B cell (primary cell): ENCODE results near the gene ATP13A1. TPM values are rescaled to one million over a fixed set of nuclear protein-coding genes. Genes with fewer than 3 reads are reported as not detected.
"Not testable (repeated sequence)": the region's sequence is repeated elsewhere in the genome, so short reads cannot be mapped to it uniquely, and the experiment has no call there.

Experiments
- ATAC-seq: fragments of 200-7000 bp; cut with Tn5 transposase; one replicate; pipeline ENCODE4 v1.10.0; 2021; ENCODE audit warnings: low read depth, mild to moderate bottlenecking, moderate number of reproducible peaks, moderate library complexity
- CTCF ChIA-PET: fragments of 350-600 bp; sonication (Branson Sonifier 250); formaldehyde crosslinking; loops from one replicate; lab custom pipeline; 2021; ENCODE audit warnings: antibody characterized with exemption, inconsistent platforms; lab: Charles Lee
- POLR2A ChIA-PET: fragments of 350-600 bp; sonication (Branson Sonifier 250); formaldehyde crosslinking; loops from one replicate; lab custom pipeline; 2021; ENCODE audit warnings: antibody characterized with exemption; lab: Charles Lee
- DNase-seq: peaks from one replicate; pipeline ENCODE4 v3.0.0; 2013
- H2AFZ ChIP-seq: 2 replicates; pipeline ENCODE4 v1.6.1; 2012; ENCODE audit warnings: mild to moderate bottlenecking, low read depth, low read length; ENCODE audit not compliant: insufficient read depth, poor library complexity, severe bottlenecking
- H3K27ac ChIP-seq, 2 donors: 1 replicate in 1 of 2; 2 replicates in 1 of 2; pipeline ENCODE4 v1.5.1; 2012 to 2013; ENCODE audit warnings: low read length in 2 of 2, mild to moderate bottlenecking in 2 of 2, moderate library complexity in 1 of 2
- H3K27me3 ChIP-seq, 4 experiments: fragments of 200-600 bp in 1 of 4; sonication (generic) in 1 of 4; replicated peaks in 1 of 4; 1 replicate in 2 of 4; 2 replicates in 2 of 4; pipeline versions ENCODE4 v1.6.1 to v1.7.0; 2013 to 2016; ENCODE audit warnings: low read length in 3 of 4, mild to moderate bottlenecking in 2 of 4, mixed read lengths in 1 of 4, moderate library complexity in 1 of 4; ENCODE audit not compliant: insufficient read depth in 4 of 4, control insufficient read depth in 3 of 4; ENCODE audit errors: control extremely low read depth in 1 of 4
- H3K36me3 ChIP-seq, 2 experiments: replicated peaks in 1 of 2; 1 replicate in 1 of 2; 2 replicates in 1 of 2; pipeline versions ENCODE4 v1.6.1 to v1.7.1; 2013; ENCODE audit warnings: low read length in 1 of 2; ENCODE audit not compliant: insufficient read depth in 2 of 2, control insufficient read depth in 1 of 2; ENCODE audit errors: control extremely low read depth in 1 of 2, extremely low read depth in 1 of 2
- H3K4me1 ChIP-seq, 2 donors: fragments of 200-600 bp in 1 of 2; sonication (generic) in 1 of 2; 1 replicate in 1 of 2; 2 replicates in 1 of 2; pipeline versions ENCODE4 v1.5.1 to v1.6.1; 2013 to 2017; ENCODE audit warnings: low read length in 2 of 2; ENCODE audit not compliant: control insufficient read depth in 2 of 2, insufficient read depth in 2 of 2
- H3K4me2 ChIP-seq: replicated peaks from 2 replicates; pipeline ENCODE3; 2012; ENCODE audit warnings: mild to moderate bottlenecking, low read depth, low read length; ENCODE audit not compliant: poor library complexity, severe bottlenecking
- H3K4me3 ChIP-seq, 5 experiments: fragments of 200-600 bp in 1 of 5; sonication (generic) in 1 of 5; 1 replicate in 3 of 5; 2 replicates in 2 of 5; pipeline versions ENCODE4 v1.5.1 to v1.7.0; 2011 to 2016; ENCODE audit warnings: low read length in 4 of 5, mild to moderate bottlenecking in 4 of 5, low read depth in 2 of 5, control low read depth in 1 of 5, moderate library complexity in 1 of 5; ENCODE audit not compliant: insufficient read depth in 1 of 5; ENCODE audit errors: control extremely low read depth in 1 of 5, extremely low read depth in 1 of 5
- H3K79me2 ChIP-seq: fragments of 200-600 bp; sonication (generic); one replicate; pipeline ENCODE4 v1.6.0; 2016; ENCODE audit warnings: low read length; ENCODE audit not compliant: control insufficient read depth, insufficient read depth
- H3K9ac ChIP-seq: fragments of 200-600 bp; sonication (generic); 2 replicates; pipeline ENCODE4 v1.6.1; 2017; ENCODE audit warnings: mild to moderate bottlenecking, low read length, moderate library complexity
- H3K9me3 ChIP-seq, 3 donors: one replicate each; pipeline versions ENCODE4 v1.6.1 to v1.7.1; 2013; ENCODE audit warnings: low read length in 2 of 3; ENCODE audit not compliant: control insufficient read depth in 2 of 3, insufficient read depth in 1 of 3; ENCODE audit errors: control extremely low read depth in 1 of 3
- H4K20me1 ChIP-seq: 2 replicates; pipeline ENCODE4 v1.6.0; 2012; ENCODE audit warnings: mild to moderate bottlenecking, low read length; ENCODE audit not compliant: insufficient read depth, control insufficient read depth, poor library complexity, severe bottlenecking
- H3K27ac Mint-ChIP-seq: one replicate; pipeline ENCODE4 v1.8.0; 2021; ENCODE audit warnings: mixed read lengths
- H3K27me3 Mint-ChIP-seq: one replicate; pipeline ENCODE4 v1.8.0; 2021; ENCODE audit warnings: mixed read lengths
- H3K4me1 Mint-ChIP-seq: one replicate; pipeline ENCODE4 v1.8.0; 2021; ENCODE audit warnings: mixed read lengths
- H3K4me3 Mint-ChIP-seq: one replicate; pipeline ENCODE4 v1.8.0; 2021; ENCODE audit warnings: mixed read lengths
- H3K9me3 Mint-ChIP-seq: one replicate; pipeline ENCODE4 v1.8.0; 2022; ENCODE audit warnings: mixed read lengths; ENCODE audit not compliant: insufficient read depth
- CTCF ChIP-seq: fragments of 200-600 bp; IDR thresholded peaks from one replicate; pipeline ENCODE4 v1.8.0; 2022; ENCODE audit warnings: antibody characterized with exemption, mild to moderate bottlenecking
- EZH2 ChIP-seq: IDR thresholded peaks from 2 replicates; pipeline ENCODE4 v1.6.1; 2012; ENCODE audit warnings: borderline replicate concordance, low read depth, mild to moderate bottlenecking, moderate library complexity, low read length; ENCODE audit not compliant: insufficient read depth, poor library complexity, severe bottlenecking
- WGBS: methylation state at CpG from one replicate; pipeline ENCODE4 v1.1.5; 2013; ENCODE audit warnings: missing lambda C conversion rate; ENCODE audit not compliant: insufficient coverage; 5-methylcytosine and 5-hydroxymethylcytosine counted together
- intact Hi-C: fragments of 100-400 bp; cut with micrococcal nuclease; formaldehyde crosslinking; loops from one replicate; pipeline ENCODE4 v1.10.0; 2022
- polyA plus RNA-seq: library from polyadenylated mRNA; depleted of rRNA; stranded (reverse); fragments of >200 nt; gene quantifications from 2 replicates; pipeline ENCODE4 v1.2.3, GENCODE V29; 2012
- total RNA-seq, 2 donors: library from RNA; stranded (reverse); fragments of 120-200 nt in 1 of 2; gene quantifications; 1 replicate in 1 of 2; 2 replicates in 1 of 2; pipeline versions ENCODE4 v1.2.3 to v1.2.4, GENCODE V29; 2013 to 2022

Gene ATP13A1
- total and polyA plus RNA-seq, 2 donors (not counting 1 experiment from before 2014, with no cell fraction given) = 156 to 277 TPM

GRCh38 chr19:19610376-19611202 is 52.9 kb downstream of the ATP13A1 start:
- no peak for DNase-seq
- no peak overlapping the region for H3K4me3 ChIP-seq
- no peak for ATAC-seq
- Mint-ChIP-seq H3K4me3 (no peak overlapping the region), H3K27me3 (no peaks in the 10 kb centered on the region), H3K27ac (no peak overlapping the region), H3K4me1 (peaks cover 5% of the 10 kb centered on the region), H3K9me3 (no peaks in the 10 kb centered on the region)
- no peaks in the 10 kb centered on the region for H4K20me1 ChIP-seq
- no peaks in the 10 kb centered on the region for H3K4me1 ChIP-seq
- no peak overlapping the region for H3K27ac ChIP-seq
- no peaks in the 10 kb centered on the region for H3K36me3 ChIP-seq
- H2AFZ ChIP-seq = no peak overlapping the region
- no peak overlapping the region for H3K4me2 ChIP-seq
- intact Hi-C loops = no loop called here
- H3K9me3 ChIP-seq = no peaks in the 10 kb centered on the region
- 100% methylated on average over 8 of the region's 10 CpGs for WGBS
- no peaks in the 10 kb centered on the region for H3K27me3 ChIP-seq
- ChIA-PET CTCF (interaction anchor here (1.1 kb wide), 1 partner anchor 12 kb away, joined by 4 read pairs; no protein-coding TSS in a partner anchor), POLR2A (no interaction called here)
- no peaks in the 10 kb centered on the region for H3K79me2 ChIP-seq
- TF ChIP-seq EZH2 (no peak), CTCF (no peak)
- no peak overlapping the region for H3K9ac ChIP-seq

GRCh38 chr19:19606686-19607085 is 56.8 kb downstream of the ATP13A1 start:
- H3K4me3 ChIP-seq, H4K20me1 ChIP-seq, POLR2A ChIA-PET, H3K4me2 ChIP-seq, H2AFZ ChIP-seq, H3K4me1 Mint-ChIP-seq, H3K4me3 Mint-ChIP-seq, H3K9ac ChIP-seq, DNase-seq, H3K27me3 ChIP-seq, H3K79me2 ChIP-seq, H3K9me3 Mint-ChIP-seq, ATAC-seq, H3K27ac Mint-ChIP-seq, H3K27me3 Mint-ChIP-seq, H3K27ac ChIP-seq, H3K9me3 ChIP-seq, intact Hi-C loops, H3K4me1 ChIP-seq, H3K36me3 ChIP-seq: not testable (repeated sequence)
- CTCF ChIA-PET = interaction anchor here (1.6 to 1.9 kb wide), 2 partner anchors 52 to 74 kb away, joined by 4 to 7 read pairs; no protein-coding TSS in a partner anchor
- WGBS = 97% methylated on average over 6 of the region's 8 CpGs
